ENCODE data around the gene DNPH1. TPM values are rescaled to one million over a fixed set of nuclear protein-coding genes. Genes with fewer than 3 reads are reported as not detected.

DNPH1 gene
- polyA plus RNA-seq, 1 donor: 44.3 TPM

DNA sequence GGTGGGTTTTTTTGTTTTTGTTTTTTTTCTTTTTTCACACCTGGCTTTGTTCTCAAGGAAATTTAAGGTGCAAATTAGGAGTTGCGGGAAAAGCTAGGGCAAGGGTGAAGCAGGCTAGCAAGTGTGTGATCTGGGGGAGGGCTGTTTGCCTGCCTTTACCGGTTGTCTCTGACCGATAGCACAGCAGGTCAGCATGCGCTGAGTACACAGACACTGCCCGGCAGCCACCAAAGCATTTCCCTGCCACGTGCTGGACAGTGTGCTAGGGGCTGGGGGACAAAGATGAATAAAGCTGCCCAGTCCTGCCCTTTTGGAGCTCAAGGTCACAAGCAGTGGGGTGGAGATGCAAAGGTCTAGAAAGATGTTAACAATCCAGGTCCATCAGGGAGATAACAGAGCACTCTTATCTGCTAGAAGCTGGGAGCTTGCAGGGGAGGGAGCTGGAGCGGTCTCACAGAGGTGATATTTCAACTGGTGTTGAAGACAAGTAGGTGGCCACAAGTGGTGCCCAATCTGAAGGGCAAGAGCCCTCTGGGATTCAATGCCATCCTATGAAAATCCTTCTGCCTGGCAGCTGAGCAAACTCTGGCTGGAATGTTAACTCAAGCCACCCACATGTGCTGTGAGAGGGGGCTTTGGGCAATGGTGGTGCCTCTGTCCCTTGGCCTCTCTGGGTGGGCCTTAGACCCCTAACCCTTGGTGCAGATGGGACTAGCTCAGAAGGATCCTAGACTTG lies 38.5 kb upstream of the DNPH1 start:
- DNase-seq: no peak

DNA sequence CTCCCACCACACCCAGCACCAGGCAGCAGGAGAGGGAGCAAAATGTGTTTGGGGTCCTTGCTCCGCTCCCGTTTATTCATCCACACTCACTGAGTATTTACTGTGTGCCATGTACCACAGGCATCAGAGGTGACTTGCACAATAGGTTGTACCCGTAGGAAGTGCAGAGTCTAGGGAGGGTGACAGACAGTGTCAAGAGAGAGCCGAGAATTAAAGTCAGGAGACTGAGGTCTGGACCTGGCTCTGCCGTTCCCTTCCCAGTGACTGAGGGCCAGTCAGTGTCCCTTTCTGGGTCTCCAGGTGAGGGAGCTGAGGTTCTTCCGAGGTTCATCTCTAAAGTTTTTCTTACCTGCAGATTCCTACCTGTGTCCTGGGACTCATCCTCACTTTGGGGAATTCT lies 36.3 kb upstream of the DNPH1 start:
- DNase-seq: no peak

DNA sequence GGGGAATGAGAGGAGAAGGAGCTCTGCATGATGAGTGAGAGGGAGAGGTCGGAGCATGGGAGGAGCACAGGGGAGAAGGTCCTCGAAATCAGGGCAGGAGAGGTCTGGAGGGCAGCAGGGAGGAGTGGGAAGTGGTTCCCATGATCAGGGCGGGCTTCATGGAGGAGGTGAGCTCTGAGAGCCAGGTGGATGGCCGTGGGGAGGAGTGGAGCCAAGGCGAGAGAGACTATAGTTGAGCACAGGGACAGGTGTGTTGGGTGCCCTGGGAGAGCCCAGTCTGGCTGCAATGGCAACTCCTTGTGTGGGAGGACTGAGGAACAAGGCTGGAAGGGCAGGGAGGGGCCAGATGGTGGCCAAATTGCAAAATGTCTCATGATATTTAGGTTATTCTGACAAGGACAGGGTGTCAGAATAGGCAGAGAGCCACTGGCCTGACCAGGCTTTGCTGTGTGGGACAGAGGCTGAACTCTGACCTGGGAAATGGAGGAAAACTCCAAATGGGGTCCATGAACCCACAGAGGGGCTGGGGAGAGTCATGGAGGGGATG lies 35.4 kb upstream of the DNPH1 start:
- no peak for DNase-seq

DNA sequence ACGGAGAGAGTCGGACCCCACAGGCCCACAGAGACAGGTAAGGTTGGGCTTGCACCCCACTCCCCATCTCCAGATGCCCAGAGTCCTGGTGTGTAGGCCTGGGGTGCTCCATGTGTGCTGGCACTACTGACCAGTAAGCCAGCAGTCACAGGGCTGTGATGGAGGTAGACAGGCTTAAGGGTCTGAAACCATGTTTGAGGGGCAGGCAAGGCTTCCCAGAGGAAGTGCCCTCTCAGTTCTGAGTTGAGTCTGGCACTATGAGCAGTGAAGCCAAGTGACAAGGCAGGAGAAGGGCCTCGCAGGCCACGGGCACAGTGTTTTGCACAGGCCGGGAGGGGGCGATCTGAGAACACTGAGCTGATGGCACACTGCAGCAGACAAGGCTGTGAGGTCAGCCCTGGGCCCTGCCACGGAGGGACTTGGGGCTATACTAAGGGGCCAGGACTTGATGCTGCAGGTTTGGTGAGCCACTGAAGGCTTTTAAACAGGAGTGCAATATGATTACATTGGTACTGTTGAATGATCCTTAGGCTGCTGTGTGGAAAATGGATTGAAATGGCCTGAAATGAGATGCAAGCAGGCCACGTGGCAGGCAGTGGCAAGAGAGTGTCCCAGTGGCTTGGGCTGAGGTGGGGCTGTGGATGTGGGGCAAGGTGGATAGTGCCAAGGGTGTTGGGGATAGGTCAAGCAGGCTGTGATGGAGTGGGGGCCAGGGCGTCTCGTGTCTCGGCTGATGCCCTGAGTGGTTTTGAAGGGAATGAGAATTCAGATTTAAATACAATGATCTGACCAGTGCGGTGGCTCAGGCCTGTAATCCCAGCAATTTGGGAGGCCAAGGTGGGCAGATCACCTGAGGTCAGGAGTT lies 34.3 kb upstream of the DNPH1 start:
- DNase-seq: peak; percentile 60

DNA sequence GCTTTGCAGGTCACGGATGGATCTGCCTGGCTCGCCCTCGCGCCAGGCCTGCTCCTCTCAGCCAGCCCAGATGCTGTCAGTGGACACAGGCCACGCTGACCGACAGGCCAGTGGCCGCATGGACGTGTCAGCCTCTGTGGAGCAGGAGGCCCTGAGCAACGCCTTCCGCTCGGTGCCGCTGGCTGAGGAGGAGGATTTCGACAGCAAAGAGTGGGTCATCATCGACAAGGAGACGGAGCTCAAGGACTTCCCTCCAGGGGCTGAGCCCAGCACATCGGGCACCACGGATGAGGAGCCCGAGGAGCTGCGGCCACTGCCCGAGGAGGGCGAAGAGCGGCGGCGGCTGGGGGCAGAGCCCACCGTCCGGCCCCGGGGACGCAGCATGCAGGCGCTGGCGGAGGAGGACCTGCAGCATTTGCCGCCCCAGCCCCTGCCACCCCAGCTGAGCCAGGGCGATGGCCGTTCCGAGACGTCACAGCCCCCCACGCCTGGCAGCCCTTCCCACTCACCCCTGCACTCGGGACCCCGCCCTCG lies 33.6 kb upstream of the DNPH1 start:
- DNase-seq: no peak

DNA sequence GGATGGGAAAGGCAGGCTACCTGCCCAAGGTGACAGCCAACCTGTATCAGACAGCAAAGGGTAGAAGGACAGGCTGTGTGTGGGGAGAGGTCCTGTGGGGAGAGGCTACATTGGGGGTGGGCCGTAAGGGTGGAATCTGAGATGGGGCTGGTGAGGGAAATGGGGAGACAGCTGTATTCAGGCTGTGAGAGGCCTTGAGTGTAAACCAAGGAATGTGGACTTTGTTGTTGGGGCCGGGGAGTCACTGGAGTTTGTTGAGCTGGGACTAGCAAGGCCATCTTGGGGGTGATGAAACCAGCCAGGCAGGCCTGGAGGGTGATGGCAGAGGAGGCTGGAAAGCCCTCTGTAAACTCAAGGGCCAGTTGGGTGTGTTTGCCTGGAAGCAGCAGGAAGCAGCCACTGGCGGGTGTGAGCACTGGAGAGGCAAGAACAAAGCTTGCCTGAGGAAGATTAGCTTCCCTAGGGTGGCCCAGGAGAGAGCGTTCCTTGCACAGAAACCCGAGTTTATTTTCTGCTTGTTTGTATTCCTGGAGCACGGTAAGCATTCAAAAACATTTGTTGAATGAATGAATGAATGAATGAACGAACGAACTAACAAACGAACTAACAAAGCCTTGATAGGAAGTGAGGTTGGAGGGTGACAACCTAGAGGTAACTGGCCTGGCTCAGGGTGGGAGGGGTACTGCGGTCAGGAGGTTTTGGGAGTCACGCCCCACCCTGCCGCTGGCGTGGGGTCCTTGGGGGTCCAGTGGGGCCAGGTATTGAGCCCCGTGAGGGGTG lies 32.9 kb upstream of the DNPH1 start:
- no peak for DNase-seq

DNA sequence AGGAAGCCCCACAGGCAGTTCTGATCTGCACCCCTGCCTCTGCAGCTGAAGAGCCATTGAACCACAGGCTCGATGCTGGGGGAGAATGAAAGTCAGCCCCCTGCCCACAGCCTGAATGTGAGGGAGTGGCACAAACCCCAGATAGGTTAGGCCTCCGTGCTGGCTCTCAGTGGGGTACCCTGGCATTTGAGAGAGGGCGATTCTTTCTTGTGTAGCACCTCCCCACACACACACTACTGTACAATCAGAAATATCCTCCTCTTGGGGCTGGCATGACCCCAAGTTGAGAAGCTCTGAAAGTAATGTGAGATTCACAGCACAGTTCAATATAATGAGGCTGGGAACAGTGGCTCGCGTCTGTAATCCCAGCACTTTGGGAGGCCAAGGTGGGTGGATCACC lies 31.9 kb upstream of the DNPH1 start:
- DNase-seq: no peak

DNA sequence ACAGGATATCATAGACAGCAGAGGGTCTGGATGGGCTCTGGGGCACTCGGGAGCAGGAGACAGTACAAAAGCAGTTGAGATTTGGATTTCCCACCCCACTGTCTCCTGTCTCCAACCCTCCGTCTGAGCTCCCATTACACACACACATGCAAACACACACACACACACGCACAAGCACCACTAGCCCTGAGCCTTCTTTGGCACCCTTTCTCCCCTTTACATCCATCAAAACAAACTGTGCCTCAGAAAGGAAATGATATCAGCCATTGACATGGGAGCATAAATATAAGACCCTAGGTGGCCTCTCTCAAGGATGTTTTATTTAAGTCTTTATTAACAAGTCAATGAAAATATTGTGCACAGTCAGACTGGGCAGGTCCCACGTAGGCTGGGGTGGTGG lies 31.5 kb upstream of the DNPH1 start:
- DNase-seq: no peak

DNA sequence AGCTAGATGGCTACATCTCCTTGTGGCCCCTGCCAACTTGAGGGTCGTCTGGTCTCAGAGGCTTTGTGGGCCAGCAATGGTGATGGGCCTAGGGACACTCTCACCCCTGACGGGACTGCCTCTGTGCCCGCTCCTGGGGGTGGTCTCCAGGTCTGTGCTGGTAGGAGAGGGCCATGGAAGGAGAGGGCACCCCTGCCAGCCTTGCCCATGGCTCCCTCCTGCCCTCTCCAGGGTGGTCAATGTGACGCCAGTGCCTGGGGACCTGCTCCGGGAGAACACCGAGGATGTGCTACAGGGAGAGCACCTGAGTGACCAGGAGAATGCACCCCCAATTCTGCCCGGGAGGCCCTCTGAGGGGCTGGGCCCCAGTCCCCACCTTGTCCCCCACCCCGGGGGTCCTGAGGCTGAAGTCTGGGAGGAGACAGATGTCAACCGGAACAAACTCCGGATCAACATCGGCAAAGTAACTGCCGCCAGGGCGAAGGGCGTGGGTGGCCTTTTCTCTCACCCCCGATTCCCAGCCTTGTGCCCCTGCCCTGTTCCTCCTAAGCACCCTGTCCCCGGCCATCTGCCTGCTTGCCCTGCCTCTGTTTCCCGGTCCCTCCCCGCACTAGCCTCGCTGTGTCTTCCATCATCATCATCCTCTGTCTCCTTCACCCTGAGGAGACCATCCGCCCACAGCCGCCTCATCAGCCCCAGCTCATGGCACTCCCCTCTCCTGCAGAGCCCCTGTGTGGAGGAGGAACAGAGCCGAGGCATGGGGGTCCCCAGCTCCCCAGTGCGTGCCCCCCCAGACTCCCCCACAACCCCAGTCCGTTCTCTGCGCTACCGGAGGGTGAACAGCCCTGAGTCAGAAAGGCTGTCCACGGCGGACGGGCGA lies 29.8 kb upstream of the DNPH1 start:
- no peak for DNase-seq

DNA sequence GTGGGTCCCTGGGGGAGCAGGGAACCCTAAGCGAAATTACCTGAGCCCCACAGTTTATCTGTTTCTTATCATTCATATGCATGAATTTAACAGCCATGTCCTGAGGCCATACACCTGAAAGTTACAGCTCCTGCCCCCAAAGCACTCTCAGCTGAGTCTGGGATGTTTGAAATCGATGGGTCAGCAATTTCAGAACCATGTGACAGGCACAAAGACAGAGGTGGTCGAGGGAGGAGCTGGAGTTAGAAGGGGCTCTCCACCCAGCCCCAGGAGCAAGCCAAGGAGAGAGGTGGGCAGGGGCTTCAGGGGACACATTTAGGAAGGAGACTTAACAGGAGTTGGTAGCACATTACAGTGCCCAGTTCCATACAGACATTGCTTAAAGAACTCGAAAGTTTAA lies 28.9 kb upstream of the DNPH1 start:
- DNase-seq: no peak

DNA sequence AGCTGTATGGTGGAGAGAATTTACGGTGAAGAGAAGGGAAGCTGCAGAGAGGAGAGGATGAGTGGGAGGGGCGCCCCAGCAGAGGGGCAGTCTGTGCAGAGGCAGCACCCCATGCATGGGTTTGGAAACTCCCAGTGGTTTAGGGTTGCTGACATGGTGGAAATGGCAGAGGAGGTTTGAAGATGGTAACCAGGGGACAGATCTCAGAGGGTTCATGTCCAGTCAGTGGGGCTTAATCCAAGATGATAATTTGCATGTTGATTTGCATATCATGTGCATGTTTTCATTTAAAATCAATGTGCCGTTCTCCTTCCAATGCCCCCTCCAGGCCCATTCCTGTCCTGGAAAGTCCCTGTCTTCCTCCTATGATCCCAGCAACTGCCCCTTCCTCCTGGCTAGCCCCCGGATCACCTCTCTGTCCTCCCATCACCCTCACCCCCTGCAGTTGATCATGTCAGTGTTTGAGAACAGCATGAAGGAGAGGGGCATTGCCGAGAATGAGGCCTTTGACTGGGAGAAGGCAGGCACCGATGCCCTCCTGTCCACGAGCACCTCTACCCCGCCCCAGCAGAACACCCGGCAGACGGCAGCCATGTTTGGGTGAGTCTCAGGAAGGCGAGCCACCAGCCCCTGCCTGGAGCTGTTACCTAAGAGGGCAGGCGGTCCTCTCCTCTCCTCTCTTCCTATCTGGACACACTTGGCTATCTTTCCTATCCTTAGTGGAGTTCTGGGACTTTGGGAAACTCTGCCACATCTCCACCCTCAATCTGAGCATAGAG lies 28.3 kb upstream of the DNPH1 start:
- DNase-seq: no peak

DNA sequence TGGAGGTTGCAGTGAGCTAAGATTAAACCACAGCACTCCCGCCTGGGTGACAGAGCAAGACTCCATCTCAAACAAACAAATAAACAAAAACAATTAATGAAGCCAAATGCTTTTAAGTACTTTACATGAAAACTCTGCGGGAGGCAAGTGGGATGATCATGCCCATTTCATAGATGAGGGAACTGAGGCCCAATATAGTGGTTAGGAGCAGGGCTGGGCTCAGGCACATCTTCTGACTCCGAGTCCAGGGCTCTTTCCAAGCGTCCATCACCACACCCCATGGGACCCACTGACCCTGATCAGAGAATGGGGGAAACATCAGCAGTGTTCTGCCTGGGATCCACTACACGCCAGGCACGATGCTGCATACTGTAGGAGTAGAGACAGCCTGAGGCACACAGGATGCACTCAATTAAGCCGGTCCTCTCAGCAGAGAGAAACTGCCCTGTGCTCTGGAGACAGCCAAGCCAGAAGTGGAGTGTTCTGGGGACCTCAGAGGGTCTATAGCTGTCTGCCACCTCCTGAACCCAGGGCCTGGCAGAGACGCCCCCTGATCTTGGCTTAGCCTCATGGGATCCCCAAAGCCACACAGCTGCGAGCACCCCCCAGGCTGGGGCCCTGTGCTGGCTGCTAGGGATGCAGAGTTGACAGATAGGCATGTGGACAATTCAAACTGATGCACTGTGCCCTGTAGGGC lies 27.5 kb upstream of the DNPH1 start:
- DNase-seq: no peak

DNA sequence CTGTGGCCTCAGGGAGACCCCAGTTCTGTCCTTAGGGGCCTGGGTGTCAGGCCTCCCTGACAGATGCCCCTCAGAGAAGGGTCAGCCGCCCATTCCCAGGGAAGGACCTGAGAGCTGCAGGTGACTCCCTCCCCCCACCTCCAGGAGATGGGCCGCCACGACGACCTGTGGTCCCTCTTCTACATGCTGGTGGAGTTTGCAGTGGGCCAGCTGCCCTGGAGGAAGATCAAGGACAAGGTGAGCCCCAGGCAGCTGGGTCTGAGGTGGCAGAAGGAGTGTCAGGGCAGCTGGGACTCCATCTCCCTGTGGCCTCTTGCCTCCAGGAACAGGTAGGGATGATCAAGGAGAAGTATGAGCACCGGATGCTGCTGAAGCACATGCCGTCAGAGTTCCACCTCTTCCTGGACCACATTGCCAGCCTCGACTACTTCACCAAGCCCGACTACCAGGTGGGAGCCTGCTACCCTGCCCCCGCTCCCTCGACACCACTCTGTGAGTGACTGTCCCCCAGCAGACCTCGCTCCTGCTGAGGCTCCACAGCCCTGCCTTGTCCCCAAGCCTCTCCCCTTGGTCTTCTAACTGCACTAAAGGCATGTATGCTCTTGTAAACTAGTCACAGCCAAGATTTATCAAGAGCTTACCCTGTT lies 26.2 kb upstream of the DNPH1 start:
- no peak for DNase-seq

DNA sequence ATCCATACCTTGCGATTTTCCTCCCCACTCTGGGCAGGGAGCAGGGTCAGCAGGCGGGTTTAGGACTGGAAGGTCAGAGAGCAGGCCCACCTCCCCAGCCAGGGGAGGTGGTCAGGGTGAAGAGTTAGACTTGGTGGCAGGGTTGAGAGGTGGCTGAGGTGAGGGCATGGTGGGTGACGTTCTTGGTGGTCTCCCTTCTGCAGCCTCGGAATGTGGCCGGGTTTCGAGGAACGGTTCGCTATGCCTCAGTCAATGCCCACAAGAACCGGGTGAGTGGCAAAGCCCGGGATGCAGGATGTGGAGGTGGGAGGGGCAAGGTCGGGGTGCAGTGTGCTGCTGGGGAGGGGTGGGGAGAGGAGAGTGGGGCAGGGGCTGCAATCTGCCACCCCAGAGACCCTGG lies 25.6 kb upstream of the DNPH1 start:
- no peak for DNase-seq

DNA sequence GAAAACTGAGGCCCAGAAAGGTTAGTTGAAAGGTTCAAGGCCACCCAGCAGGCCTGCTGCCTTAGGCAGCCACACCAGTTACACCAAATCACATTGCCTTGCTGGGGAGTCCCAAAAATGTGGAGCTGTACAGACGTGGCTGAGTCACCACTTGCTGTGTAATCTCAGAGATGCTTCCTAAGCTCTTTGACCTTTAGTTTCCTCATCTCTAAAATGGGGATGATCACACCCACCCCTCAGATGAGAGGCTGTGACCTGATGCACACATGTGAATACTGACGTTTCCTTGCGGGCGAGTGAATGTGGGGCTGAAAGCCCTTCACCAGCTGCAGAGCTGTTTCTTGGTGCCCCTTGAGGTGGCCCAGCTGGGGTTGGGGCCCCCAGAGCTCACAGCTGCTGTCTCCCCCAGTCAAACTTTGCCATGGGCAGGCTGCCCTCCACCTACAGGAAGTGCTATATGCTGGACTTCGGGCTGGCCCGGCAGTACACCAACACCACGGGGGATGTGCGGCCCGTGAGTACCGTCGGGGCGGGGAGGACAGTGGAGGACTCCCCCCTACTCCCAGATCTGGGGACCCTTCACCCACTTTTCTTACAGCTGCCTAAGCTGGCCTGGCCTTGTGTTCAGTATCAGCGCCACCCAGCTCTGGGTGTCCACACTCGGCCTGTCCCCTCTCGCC lies 25.0 kb upstream of the DNPH1 start:
- DNase-seq: no peak

DNA sequence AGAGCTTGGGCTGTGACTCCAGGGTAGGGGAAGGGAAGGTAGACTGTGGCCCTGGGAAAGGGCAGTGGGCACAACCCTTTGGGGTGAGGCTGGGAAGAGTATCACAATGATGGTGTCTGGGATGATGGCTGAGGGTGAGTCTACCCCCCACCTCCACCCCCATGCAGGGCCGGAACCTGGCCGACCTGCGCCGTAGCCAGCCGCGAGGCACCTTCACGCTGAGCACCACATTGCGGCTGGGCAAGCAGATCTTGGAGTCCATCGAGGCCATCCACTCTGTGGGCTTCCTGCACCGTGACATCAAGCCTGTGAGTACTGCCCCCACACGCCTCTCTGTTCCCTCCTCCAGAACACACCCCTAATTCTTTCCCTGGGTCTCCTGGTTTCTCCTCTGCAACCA lies 24.1 kb upstream of the DNPH1 start:
- no peak for DNase-seq

DNA sequence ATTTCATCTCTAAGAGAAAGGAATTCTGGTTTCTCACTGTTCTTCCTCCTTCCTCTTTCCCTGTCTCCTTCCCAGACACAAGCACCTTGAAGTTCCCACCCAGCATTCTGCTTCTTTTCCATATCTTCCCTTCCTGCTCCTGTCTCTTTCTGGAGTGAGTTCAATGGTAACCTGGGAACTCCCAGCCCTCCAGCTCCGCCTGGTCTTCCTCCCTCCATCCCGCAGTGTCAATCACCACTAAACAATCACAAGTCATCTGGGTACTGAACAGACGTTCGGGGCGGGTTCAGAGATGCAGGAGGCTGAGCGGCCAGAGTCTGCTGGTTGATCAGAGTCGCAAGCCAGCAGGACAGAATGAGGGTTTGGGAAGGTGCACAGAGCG lies 21.7 kb upstream of the DNPH1 start:
- DNase-seq: no peak

DNA sequence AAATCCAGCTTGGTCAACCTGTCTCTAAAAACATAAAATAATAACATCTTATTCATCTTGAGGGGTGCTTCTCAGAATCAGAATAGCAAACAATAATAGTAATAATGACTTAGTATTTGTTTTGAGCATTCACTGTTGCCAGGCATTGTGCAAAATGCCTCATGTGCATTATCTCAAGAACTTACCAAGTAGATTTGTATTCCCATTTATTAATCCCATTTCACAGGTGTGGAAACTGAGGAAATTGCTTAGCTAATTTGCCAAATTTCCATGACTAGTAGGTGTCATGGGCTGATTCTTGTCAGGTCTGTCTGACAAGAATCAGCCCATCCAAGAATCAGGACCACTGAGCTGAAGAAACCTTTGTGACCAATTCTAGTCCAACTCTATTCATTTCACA lies 19.5 kb upstream of the DNPH1 start:
- DNase-seq: no peak

DNA sequence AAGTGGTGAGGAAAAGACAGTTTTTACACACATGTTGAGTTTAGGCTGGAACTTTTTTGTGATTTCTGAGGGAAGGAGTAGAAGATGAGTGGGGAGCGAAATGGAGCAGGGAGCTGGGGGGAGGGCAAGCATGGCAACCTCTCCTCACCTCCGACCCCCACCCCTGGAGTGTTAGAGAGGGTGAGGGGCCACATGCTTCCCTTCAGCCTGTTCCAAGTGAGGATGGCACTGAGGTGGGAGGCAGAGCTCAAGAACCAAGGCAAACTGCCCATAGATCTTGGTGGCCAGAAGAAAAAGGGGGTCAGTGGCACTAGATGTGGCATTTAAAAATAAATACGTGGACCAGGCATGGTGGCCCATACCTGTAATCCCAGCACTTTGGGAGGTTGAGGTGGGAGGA lies 18.8 kb upstream of the DNPH1 start:
- DNase-seq: no peak
